Measurements from ENCODE around the gene GPR18.
"Not testable (repeated sequence)": the region's sequence is repeated elsewhere in the genome, so short reads cannot be mapped to it uniquely, and the experiment has no call there.

Gene GPR18

GRCh38 chr13:99217461-99218110 lies 40.6 kb downstream of the GPR18 start:
- in situ Hi-C loops (cut with HindIII; ENCODE audit: low sequenced_read_pairs), result no loop called here
- TF ChIP-seq, protein P1, sequence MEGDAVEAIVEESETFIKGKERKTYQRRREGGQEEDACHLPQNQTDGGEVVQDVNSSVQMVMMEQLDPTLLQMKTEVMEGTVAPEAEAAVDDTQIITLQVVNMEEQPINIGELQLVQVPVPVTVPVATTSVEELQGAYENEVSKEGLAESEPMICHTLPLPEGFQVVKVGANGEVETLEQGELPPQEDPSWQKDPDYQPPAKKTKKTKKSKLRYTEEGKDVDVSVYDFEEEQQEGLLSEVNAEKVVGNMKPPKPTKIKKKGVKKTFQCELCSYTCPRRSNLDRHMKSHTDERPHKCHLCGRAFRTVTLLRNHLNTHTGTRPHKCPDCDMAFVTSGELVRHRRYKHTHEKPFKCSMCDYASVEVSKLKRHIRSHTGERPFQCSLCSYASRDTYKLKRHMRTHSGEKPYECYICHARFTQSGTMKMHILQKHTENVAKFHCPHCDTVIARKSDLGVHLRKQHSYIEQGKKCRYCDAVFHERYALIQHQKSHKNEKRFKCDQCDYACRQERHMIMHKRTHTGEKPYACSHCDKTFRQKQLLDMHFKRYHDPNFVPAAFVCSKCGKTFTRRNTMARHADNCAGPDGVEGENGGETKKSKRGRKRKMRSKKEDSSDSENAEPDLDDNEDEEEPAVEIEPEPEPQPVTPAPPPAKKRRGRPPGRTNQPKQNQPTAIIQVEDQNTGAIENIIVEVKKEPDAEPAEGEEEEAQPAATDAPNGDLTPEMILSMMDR (IDR thresholded peaks at IDR 0.05; ENCODE audit: low read depth, low read length), result no peak
- H3K4me3 ChIP-seq (ENCODE audit: low read depth, low read length), result no peak overlapping the region
- DNase-seq (ENCODE audit: low read depth, low spot score), result no peak

- TF ChIP-seq, protein P1 (IDR thresholded peaks at IDR 0.05; ENCODE audit: low read depth, low read length), result no peak
- no peak overlapping the region for H3K4me3 ChIP-seq (ENCODE audit: low read depth, low read length)
- in situ Hi-C loops (cut with HindIII; ENCODE audit: low sequenced_read_pairs), result no loop called here
- no peak for DNase-seq (ENCODE audit: low read depth, low spot score)
These were observed 42.9 kb downstream of the GPR18 start for GRCh38 chr13:99215184-99215830.

DNA sequence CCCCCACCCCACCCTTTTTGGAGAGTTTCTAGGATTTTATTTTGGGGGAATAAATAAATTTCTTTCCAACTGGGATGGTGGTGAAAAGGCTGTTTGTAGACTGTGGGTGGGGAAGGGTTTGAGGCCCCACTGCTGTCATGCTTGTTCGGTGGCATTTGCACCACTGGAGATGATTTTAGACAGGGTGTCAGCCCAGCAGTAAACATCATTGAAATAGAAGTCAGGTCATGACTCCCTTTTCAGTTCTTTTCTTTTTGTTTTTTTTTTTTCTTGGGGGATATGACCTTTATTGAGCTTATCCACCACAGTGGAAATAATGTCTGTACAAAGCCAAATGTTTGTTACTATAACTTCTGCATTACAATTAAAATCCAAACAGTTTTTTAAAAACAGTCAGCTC lies 43.4 kb downstream of the GPR18 start:
- no peak overlapping the region for H3K4me3 ChIP-seq (ENCODE audit: low read depth, low read length)
- TF ChIP-seq, protein P1 (IDR thresholded peaks at IDR 0.05; ENCODE audit: low read depth, low read length), result no peak
- DNase-seq (ENCODE audit: low read depth, low spot score), result no peak
- in situ Hi-C loops (cut with HindIII; ENCODE audit: low sequenced_read_pairs), result no loop called here

GRCh38 chr13:99214232-99214631 lies 43.9 kb downstream of the GPR18 start:
- TF ChIP-seq, protein P1 (IDR thresholded peaks at IDR 0.05; ENCODE audit: low read depth, low read length), result no peak
- H3K4me3 ChIP-seq (ENCODE audit: low read depth, low read length), result no peak overlapping the region
- in situ Hi-C loops (cut with HindIII; ENCODE audit: low sequenced_read_pairs), result no loop called here
- DNase-seq (ENCODE audit: low read depth, low spot score), result no peak

DNA sequence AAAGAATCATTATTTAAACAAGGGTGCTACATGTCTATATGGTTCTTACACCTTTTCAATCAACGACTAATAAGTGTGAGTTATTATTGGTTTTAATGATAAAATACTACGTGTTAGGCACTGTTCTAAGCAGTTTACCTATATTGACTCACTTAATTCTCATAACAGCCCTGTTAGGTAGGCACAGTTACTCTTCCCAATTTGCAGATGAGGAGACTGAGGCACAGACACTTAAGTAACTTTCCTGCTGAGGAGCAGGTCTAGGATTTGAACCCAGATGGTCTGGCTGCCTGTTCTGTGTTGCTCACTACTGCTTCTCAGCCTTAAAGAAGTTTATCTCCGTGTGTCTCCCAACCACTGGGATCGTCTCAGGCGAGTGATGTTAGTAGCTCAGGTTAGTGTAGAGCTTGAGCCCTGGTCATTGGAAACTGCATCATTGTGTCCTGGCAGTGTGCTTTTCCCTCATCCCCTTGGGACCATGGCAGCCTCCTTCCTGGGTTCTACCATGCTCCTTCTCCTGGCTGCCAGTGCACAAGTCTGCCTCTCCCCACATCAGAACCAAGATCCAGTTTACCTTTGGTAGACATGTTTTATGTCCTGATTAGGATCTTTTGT lies 46.7 kb downstream of the GPR18 start:
- TF ChIP-seq, protein P1 (IDR thresholded peaks at IDR 0.05; ENCODE audit: low read depth, low read length), result no peak
- no peak for DNase-seq (ENCODE audit: low read depth, low spot score)
- H3K4me3 ChIP-seq (ENCODE audit: low read depth, low read length), result no peak overlapping the region
- in situ Hi-C loops (cut with HindIII; ENCODE audit: low sequenced_read_pairs), result no loop called here

- H3K4me3 ChIP-seq (ENCODE audit: low read depth, low read length); in situ Hi-C loops (cut with HindIII; ENCODE audit: low sequenced_read_pairs); DNase-seq (ENCODE audit: low read depth, low spot score): not testable (repeated sequence)
These were observed 47.6 kb downstream of the GPR18 start for GRCh38 chr13:99210627-99211026.
